ENCODE data around the gene CEP295NL. TPM values are rescaled to one million over a fixed set of nuclear protein-coding genes. Genes with fewer than 3 reads are reported as not detected.

The CEP295NL gene
- polyA plus RNA-seq, 3 donors = 0.38 to 0.81 TPM; not detected in 1

DNA sequence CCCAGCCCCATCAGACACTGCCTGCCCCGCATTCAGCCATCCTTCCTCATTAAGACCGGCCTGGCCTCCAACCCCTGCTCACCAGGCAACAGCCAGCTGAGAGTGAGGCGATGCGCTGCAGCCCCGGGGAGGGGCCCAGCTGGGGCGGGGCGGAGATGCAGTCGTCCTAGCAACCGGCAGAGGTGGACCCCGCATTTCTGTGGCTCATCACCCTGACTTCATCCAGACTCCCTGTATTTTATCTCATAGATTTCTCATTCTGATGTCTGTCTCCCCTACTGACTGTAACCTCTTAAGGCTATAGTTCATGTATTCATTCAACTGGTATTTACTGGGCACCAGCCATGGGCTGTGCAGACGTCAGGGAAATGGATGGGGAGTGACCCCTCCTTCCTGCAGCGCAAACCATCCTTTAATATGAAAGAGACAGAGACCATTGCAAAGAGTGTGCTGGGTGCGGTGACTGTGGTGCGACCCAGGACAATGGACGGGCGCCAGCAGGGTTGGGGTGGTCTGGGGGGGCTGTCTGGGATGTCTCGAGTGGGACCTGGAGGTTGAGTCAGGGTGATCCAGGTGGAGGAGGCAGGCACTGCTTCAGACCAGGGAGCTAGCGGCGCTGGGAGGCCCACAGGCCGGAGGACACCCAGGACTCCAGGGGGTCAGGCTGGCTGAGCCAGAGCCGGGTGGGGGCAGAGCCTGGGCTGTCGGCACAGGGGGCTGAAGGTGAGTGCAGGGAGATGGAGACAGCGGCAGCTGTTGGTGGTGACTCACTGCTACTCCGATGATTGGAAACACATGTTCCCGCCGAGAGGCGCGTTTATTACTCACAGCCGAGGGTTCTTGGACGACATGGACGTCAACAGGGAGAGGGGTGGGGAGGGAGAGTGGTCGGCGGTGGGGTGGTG lies 32.7 kb upstream of the CEP295NL start:
- Histone ChIP-seq H3K9ac (ENCODE audit: insufficient read depth, low read length, poor library complexity, severe bottlenecking) (no peak overlapping the region), H3K27ac (ENCODE audit: low read depth in 1 of 2, low read length in 2 of 2) (no peak overlapping the region), H3K27me3 (ENCODE audit: control insufficient read depth in 2 of 2, insufficient read depth in 2 of 2, low read length in 2 of 2) (no peaks in the 10 kb centered on the region), H3K4me3 (replicated peaks in 1 of 3; ENCODE audit: low read depth in 2 of 3, low read length in 3 of 3) (no peak overlapping the region), H3K79me2 (ENCODE audit: insufficient read depth, low read length) (no peaks in the 10 kb centered on the region), H4K20me1 (ENCODE audit: insufficient read depth, low read length) (no peaks in the 10 kb centered on the region), H3K4me2 (replicated peaks; ENCODE audit: extremely low read depth, low read length, poor library complexity, severe bottlenecking) (no peak overlapping the region), H3K4me1 (ENCODE audit: control insufficient read depth in 1 of 2, insufficient read depth in 2 of 2, low read length in 2 of 2) (peaks cover 18 to 21% of the 10 kb centered on the region in 2 donors), H3K36me3 (replicated peaks in 1 of 2; ENCODE audit: control insufficient read depth in 1 of 2, insufficient read depth in 2 of 2, low read length in 2 of 2) (no peaks in the 10 kb centered on the region), H3K9me3 (replicated peaks in 1 of 2; ENCODE audit: control insufficient read depth in 1 of 2, insufficient read depth in 1 of 2, low read length in 2 of 2) (no peaks in the 10 kb centered on the region), H2AFZ (ENCODE audit: insufficient read depth, low read depth, low read length, poor library complexity, severe bottlenecking) (no peak overlapping the region)
- WGBS (ENCODE audit: insufficient coverage) = 94% methylated on average over 22 of the region's 33 CpGs
- peaks cover 3 to 9% (median 6%) of the 10 kb centered on the region in 3 donors for H3K27me3 Mint-ChIP-seq (ENCODE audit: low read depth in 3 of 3)
- H3K4me3 Mint-ChIP-seq = no peak overlapping the region
- no peaks in the 10 kb centered on the region for H3K9me3 Mint-ChIP-seq
- peak overlapping the region in 2 of 7 donors; percentile 41 for H3K27ac Mint-ChIP-seq
- no peak for TF ChIP-seq CTCF (IDR thresholded peaks at IDR 0.05)
- H3K4me1 Mint-ChIP-seq = peaks cover 22% of the 10 kb centered on the region
- DNase-seq = no peak
- H3K36me3 Mint-ChIP-seq = peaks cover 0 to 2% of the 10 kb centered on the region in 2 donors
- intact Hi-C loops (cut with micrococcal nuclease) = no loop called here

- H3K9me3 ChIP-seq (replicated peaks in 1 of 2; ENCODE audit: control insufficient read depth in 1 of 2, insufficient read depth in 1 of 2, low read length in 2 of 2) = no peaks in the 10 kb centered on the region
- H3K4me3 Mint-ChIP-seq = no peak overlapping the region
- WGBS (ENCODE audit: insufficient coverage) = 93% methylated on average over 19 of the region's 19 CpGs
- peaks cover 4 to 9% (median 6%) of the 10 kb centered on the region in 3 donors for H3K27me3 Mint-ChIP-seq (ENCODE audit: low read depth in 3 of 3)
- no peak overlapping the region for H3K4me3 ChIP-seq (replicated peaks in 1 of 3; ENCODE audit: low read depth in 2 of 3, low read length in 3 of 3)
- no peaks in the 10 kb centered on the region for H3K9me3 Mint-ChIP-seq
- peak overlapping the region; percentile 62 for H2AFZ ChIP-seq (ENCODE audit: insufficient read depth, low read depth, low read length, poor library complexity, severe bottlenecking)
- intact Hi-C loops (cut with micrococcal nuclease) = loop anchor here in 1 of 2 donors (5.0 kb wide), 1 partner anchor 32 kb away; no protein-coding TSS in a partner anchor
- no peaks in the 10 kb centered on the region for H3K27me3 ChIP-seq (ENCODE audit: control insufficient read depth in 2 of 2, insufficient read depth in 2 of 2, low read length in 2 of 2)
- no peaks in the 10 kb centered on the region for H4K20me1 ChIP-seq (ENCODE audit: insufficient read depth, low read length)
- no peak overlapping the region for H3K4me2 ChIP-seq (replicated peaks; ENCODE audit: extremely low read depth, low read length, poor library complexity, severe bottlenecking)
- H3K27ac ChIP-seq (ENCODE audit: low read depth in 1 of 2, low read length in 2 of 2) = peak overlapping the region in 1 of 2 donors; percentile 59
- peaks cover 0 to 2% of the 10 kb centered on the region in 2 donors for H3K36me3 Mint-ChIP-seq
- H3K4me1 ChIP-seq (ENCODE audit: control insufficient read depth in 1 of 2, insufficient read depth in 2 of 2, low read length in 2 of 2) = peaks cover 18 to 21% of the 10 kb centered on the region in 2 donors
- no peak for DNase-seq
- no peaks in the 10 kb centered on the region for H3K79me2 ChIP-seq (ENCODE audit: insufficient read depth, low read length)
- peak overlapping the region; percentile 22 for H3K9ac ChIP-seq (ENCODE audit: insufficient read depth, low read length, poor library complexity, severe bottlenecking)
- peaks cover 22% of the 10 kb centered on the region for H3K4me1 Mint-ChIP-seq
- H3K36me3 ChIP-seq (replicated peaks in 1 of 2; ENCODE audit: control insufficient read depth in 1 of 2, insufficient read depth in 2 of 2, low read length in 2 of 2) = no peaks in the 10 kb centered on the region
- TF ChIP-seq CTCF (IDR thresholded peaks at IDR 0.05) = no peak
- H3K27ac Mint-ChIP-seq = peak overlapping the region in 5 of 7 donors; percentile 78 to 95 (median 90)
Observed at GRCh38 chr17:78934681-78935418, 31.8 kb upstream of the CEP295NL start.

Data from CD14-positive monocyte (primary cell).